Caco-2 (cell line): Measurements from ENCODE around the gene ORAI3. TPM values are rescaled to one million over a fixed set of nuclear protein-coding genes. Genes with fewer than 3 reads are reported as not detected.

Experiments
- BruUV-seq: library from RNA; stranded (reverse); fragments of 400-500 nt; replicated peaks from 2 replicates; lab custom pipeline; 2021; lab: Mats Ljungman, UMichigan
- CTCF ChIA-PET: fragments of 300-600 bp; sonication (Branson Sonifier 250); formaldehyde crosslinking; loops from one replicate; lab custom pipeline; 2022; ENCODE audit warnings: antibody characterized with exemption; lab: Charles Lee
- POLR2A ChIA-PET: fragments of 300-600 bp; sonication (Branson Sonifier 250); formaldehyde crosslinking; loops from one replicate; lab custom pipeline; 2022; ENCODE audit warnings: antibody characterized with exemption; lab: Charles Lee
- DNase-seq, 2 experiments: peaks; one replicate each; pipeline versions ENCODE4 v3.0.0 to v3.0.0-alpha.2; 2020 to 2022
- H3K27me3 ChIP-seq: replicated peaks from 2 replicates; pipeline ENCODE4 v1.6.0; 2011; ENCODE audit warnings: low read length; ENCODE audit not compliant: control insufficient read depth, insufficient read depth
- H3K36me3 ChIP-seq: 2 replicates; pipeline ENCODE4 v1.5.1; 2011; ENCODE audit warnings: low read length; ENCODE audit not compliant: control insufficient read depth, insufficient read depth
- H3K4me1 ChIP-seq: fragments of 250-450 bp; sonication (Bioruptor Pico); 2 replicates; pipeline ENCODE4 v1.5.1; 2020; ENCODE audit warnings: mild to moderate bottlenecking
- H3K4me3 ChIP-seq: 2 replicates; pipeline ENCODE4 v1.5.1; 2011; ENCODE audit warnings: low read depth, mild to moderate bottlenecking, control low read depth, low read length
- H3K9me3 ChIP-seq: fragments of 250-450 bp; sonication (Bioruptor Pico); 2 replicates; pipeline ENCODE4 v1.5.1; 2020; ENCODE audit warnings: mild to moderate bottlenecking, moderate library complexity
- H3K27ac Mint-ChIP-seq: one replicate; pipeline ENCODE4 v1.8.0; 2022; ENCODE audit warnings: mixed read lengths; ENCODE audit not compliant: unreplicated experiment
- H3K27me3 Mint-ChIP-seq: one replicate; pipeline ENCODE4 v1.8.0; 2022; ENCODE audit warnings: mixed read lengths; ENCODE audit not compliant: insufficient read depth, unreplicated experiment
- H3K36me3 Mint-ChIP-seq: one replicate; pipeline ENCODE4 v1.8.0; 2022; ENCODE audit warnings: mild to moderate bottlenecking, mixed read lengths; ENCODE audit not compliant: insufficient read depth, unreplicated experiment
- H3K4me1 Mint-ChIP-seq: one replicate; pipeline ENCODE4 v1.8.0; 2022; ENCODE audit warnings: low read depth, mixed read lengths; ENCODE audit not compliant: unreplicated experiment
- H3K4me3 Mint-ChIP-seq: one replicate; pipeline ENCODE4 v1.8.0; 2022; ENCODE audit warnings: mild to moderate bottlenecking, moderate library complexity, mixed read lengths; ENCODE audit not compliant: unreplicated experiment
- H3K9me3 Mint-ChIP-seq: one replicate; pipeline ENCODE4 v1.8.0; 2022; ENCODE audit warnings: mixed read lengths; ENCODE audit not compliant: unreplicated experiment
- intact Hi-C: fragments of 100-400 bp; cut with micrococcal nuclease; formaldehyde crosslinking; loops from one replicate; pipeline ENCODE4 v1.10.0; 2022; ENCODE audit not compliant: unreplicated experiment
- total RNA-seq: library from RNA; stranded (reverse); gene quantifications from 2 replicates; pipeline ENCODE4 v1.2.3, GENCODE V29; 2022
- TF ChIP-seq, protein P1 (sequence below), 2 experiments: fragments of 200-600 bp in 1 of 2; IDR thresholded peaks; 1 replicate in 1 of 2; 2 replicates in 1 of 2; pipeline versions ENCODE4 v1.5.1 to v1.8.0; 2011 to 2022; ENCODE audit warnings: antibody characterized with exemption in 1 of 2, control low read depth in 1 of 2, inconsistent platforms in 1 of 2, low read depth in 1 of 2, low read length in 1 of 2, mild to moderate bottlenecking in 1 of 2, moderate library complexity in 1 of 2; ENCODE audit not compliant: insufficient read depth in 1 of 2, severe bottlenecking in 1 of 2, unreplicated experiment in 1 of 2

ORAI3 gene
- total RNA-seq, 1 experiment from 2014 or later = 4.7 TPM

GRCh38 chr16:31000671-31001382, 52.0 kb downstream of the ORAI3 start:
- no peaks in the 10 kb centered on the region for H3K27me3 ChIP-seq
- Mint-ChIP-seq H3K9me3 (no peaks in the 10 kb centered on the region), H3K4me3 (no peak overlapping the region), H3K36me3 (no peaks in the 10 kb centered on the region), H3K27ac (no peak overlapping the region), H3K4me1 (peaks cover 11% of the 10 kb centered on the region), H3K27me3 (no peaks in the 10 kb centered on the region)
- H3K9me3 ChIP-seq = no peaks in the 10 kb centered on the region
- H3K36me3 ChIP-seq = no peaks in the 10 kb centered on the region
- no TSS peak for BruUV-seq
- CTCF ChIA-PET = no interaction called here
- TF ChIP-seq, protein P1, sequence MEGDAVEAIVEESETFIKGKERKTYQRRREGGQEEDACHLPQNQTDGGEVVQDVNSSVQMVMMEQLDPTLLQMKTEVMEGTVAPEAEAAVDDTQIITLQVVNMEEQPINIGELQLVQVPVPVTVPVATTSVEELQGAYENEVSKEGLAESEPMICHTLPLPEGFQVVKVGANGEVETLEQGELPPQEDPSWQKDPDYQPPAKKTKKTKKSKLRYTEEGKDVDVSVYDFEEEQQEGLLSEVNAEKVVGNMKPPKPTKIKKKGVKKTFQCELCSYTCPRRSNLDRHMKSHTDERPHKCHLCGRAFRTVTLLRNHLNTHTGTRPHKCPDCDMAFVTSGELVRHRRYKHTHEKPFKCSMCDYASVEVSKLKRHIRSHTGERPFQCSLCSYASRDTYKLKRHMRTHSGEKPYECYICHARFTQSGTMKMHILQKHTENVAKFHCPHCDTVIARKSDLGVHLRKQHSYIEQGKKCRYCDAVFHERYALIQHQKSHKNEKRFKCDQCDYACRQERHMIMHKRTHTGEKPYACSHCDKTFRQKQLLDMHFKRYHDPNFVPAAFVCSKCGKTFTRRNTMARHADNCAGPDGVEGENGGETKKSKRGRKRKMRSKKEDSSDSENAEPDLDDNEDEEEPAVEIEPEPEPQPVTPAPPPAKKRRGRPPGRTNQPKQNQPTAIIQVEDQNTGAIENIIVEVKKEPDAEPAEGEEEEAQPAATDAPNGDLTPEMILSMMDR (IDR thresholded peaks at IDR 0.05; ENCODE audit: insufficient read depth in 1 of 2, low read depth in 1 of 2, low read length in 1 of 2, severe bottlenecking in 1 of 2, unreplicated experiment in 1 of 2) = no peak
- no peak for DNase-seq
- intact Hi-C loops = no loop called here
- POLR2A ChIA-PET = no interaction called here
- H3K4me1 ChIP-seq = peaks cover 24% of the 10 kb centered on the region
- no peak overlapping the region for H3K4me3 ChIP-seq

GRCh38 chr16:31001507-31002249, 52.8 kb downstream of the ORAI3 start:
- POLR2A ChIA-PET = no interaction called here
- H3K9me3 Mint-ChIP-seq = no peaks in the 10 kb centered on the region
- no peak overlapping the region for H3K4me3 Mint-ChIP-seq
- no peaks in the 10 kb centered on the region for H3K27me3 Mint-ChIP-seq
- H3K36me3 Mint-ChIP-seq = no peaks in the 10 kb centered on the region
- TF ChIP-seq, protein P1 (IDR thresholded peaks at IDR 0.05; ENCODE audit: insufficient read depth in 1 of 2, low read depth in 1 of 2, low read length in 1 of 2, severe bottlenecking in 1 of 2, unreplicated experiment in 1 of 2) = no peak
- Histone ChIP-seq H3K9me3 (no peaks in the 10 kb centered on the region), H3K4me1 (peaks cover 21% of the 10 kb centered on the region), H3K4me3 (no peak overlapping the region), H3K27me3 (no peaks in the 10 kb centered on the region), H3K36me3 (no peaks in the 10 kb centered on the region)
- H3K27ac Mint-ChIP-seq = no peak overlapping the region
- no peak for DNase-seq
- no TSS peak for BruUV-seq
- peaks cover 12% of the 10 kb centered on the region for H3K4me1 Mint-ChIP-seq
- intact Hi-C loops = no loop called here
- CTCF ChIA-PET = interaction anchor here (0.6 kb wide), 1 partner anchor 343 kb away, joined by 13 read pairs; no protein-coding TSS in a partner anchor

DNA sequence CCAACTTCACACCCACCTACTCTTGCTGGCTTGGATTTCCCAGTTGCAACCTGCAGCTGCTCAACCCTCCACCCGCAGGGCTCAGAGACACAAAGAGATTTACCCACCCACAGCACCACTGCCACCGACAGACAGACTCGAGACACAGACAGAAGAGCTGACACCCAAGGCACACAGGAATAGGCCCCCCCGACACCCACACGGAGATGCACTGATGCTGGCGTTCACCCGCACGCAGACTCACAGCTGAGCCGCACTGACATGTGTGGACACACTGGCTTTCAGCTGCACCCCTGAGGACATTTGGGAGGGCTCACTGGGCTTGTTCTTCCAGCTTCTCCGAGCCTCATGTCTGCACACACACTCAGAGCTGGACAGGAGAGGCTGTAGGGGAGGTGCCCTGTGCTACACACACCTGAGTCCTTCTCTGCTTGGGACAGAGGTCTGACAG, 53.4 kb downstream of the ORAI3 start:
- H3K27me3 ChIP-seq = no peaks in the 10 kb centered on the region
- Mint-ChIP-seq H3K9me3 (no peaks in the 10 kb centered on the region), H3K4me1 (peaks cover 12% of the 10 kb centered on the region), H3K27me3 (no peaks in the 10 kb centered on the region), H3K36me3 (no peaks in the 10 kb centered on the region), H3K4me3 (no peak overlapping the region), H3K27ac (no peak overlapping the region)
- TF ChIP-seq, protein P1 (IDR thresholded peaks at IDR 0.05; ENCODE audit: insufficient read depth in 1 of 2, low read depth in 1 of 2, low read length in 1 of 2, severe bottlenecking in 1 of 2, unreplicated experiment in 1 of 2) = no peak
- no TSS peak for BruUV-seq
- ChIA-PET CTCF (interaction anchor here (0.6 kb wide), 1 partner anchor 342 kb away, joined by 13 read pairs; no protein-coding TSS in a partner anchor), POLR2A (no interaction called here)
- no peak for DNase-seq
- H3K4me3 ChIP-seq = no peak overlapping the region
- no peaks in the 10 kb centered on the region for H3K9me3 ChIP-seq
- intact Hi-C loops = no loop called here
- H3K4me1 ChIP-seq = peaks cover 21% of the 10 kb centered on the region
- H3K36me3 ChIP-seq = no peaks in the 10 kb centered on the region
